Heart left ventricle (tissue), 16 donors: ENCODE data around the gene KRTAP5-6. TPM values are rescaled to one million over a fixed set of nuclear protein-coding genes. Genes with fewer than 3 reads are reported as not detected.

Experiments used
- ATAC-seq, 4 donors: fragments of 200-7000 bp; cut with Tn5 transposase; one replicate each; pipeline ENCODE4 v1.9.1; 2020 to 2022; ENCODE audit warnings: moderate library complexity in 4 of 4, mild to moderate bottlenecking in 3 of 4, moderate number of reproducible peaks in 1 of 4
- DNase-seq, 5 donors: peaks; one replicate each; pipeline ENCODE4 v3.0.0-alpha.2; 2020
- H3K27ac ChIP-seq, 12 donors: fragments of 200-600 bp; sonication (generic) in 4 of 12; one replicate each; pipeline versions ENCODE4 v1.5.0 to v1.8.0; 2016 to 2022; ENCODE audit warnings: mild to moderate bottlenecking in 2 of 12
- H3K27me3 ChIP-seq, 9 donors: fragments of 200-600 bp; sonication (generic) in 2 of 9; one replicate each; pipeline versions ENCODE4 v1.5.1 to v1.8.0; 2016 to 2022; ENCODE audit warnings: mild to moderate bottlenecking in 3 of 9
- H3K36me3 ChIP-seq, 9 donors: fragments of 200-600 bp; sonication (generic) in 2 of 9; one replicate each; pipeline versions ENCODE4 v1.5.0 to v1.8.0; 2018 to 2022; ENCODE audit warnings: mild to moderate bottlenecking in 2 of 9
- H3K4me1 ChIP-seq, 12 donors: fragments of 200-600 bp; sonication (generic) in 4 of 12; one replicate each; pipeline versions ENCODE4 v1.5.0 to v1.8.0; 2016 to 2022; ENCODE audit warnings: mild to moderate bottlenecking in 3 of 12
- H3K4me3 ChIP-seq, 12 donors: fragments of 200-600 bp; sonication (generic) in 4 of 12; one replicate each; pipeline versions ENCODE4 v1.5.0 to v1.8.0; 2017 to 2022; ENCODE audit warnings: mild to moderate bottlenecking in 9 of 12, moderate library complexity in 4 of 12
- H3K9me3 ChIP-seq, 12 donors: fragments of 200-600 bp; sonication (generic) in 4 of 12; one replicate each; pipeline versions ENCODE4 v1.5.0 to v1.8.0; 2016 to 2022; ENCODE audit warnings: mild to moderate bottlenecking in 1 of 12
- POLR2A ChIP-seq, 2 donors: fragments of 450-650 bp; IDR thresholded peaks; one replicate each; pipeline ENCODE4 v1.6.1; 2017; ENCODE audit warnings: antibody characterized with exemption in 2 of 2, mild to moderate bottlenecking in 2 of 2, moderate library complexity in 2 of 2
- WGBS, 4 donors: extraction: QIAGEN DNeasy Blood & Tissue Kit in 2 of 4; methylation state at CpG; one replicate each; pipeline versions ENCODE4 v1.1.5 to v1.1.7; 2013 to 2018; 5-methylcytosine and 5-hydroxymethylcytosine counted together
- intact Hi-C, 10 donors: fragments of 100-400 bp; cut with DNase I; formaldehyde crosslinking; loops; one replicate each; pipeline versions ENCODE4 v1.11.1 to v1.14.2; 2022
- polyA plus RNA-seq, 2 donors: library from polyadenylated mRNA; stranded (reverse); fragments of 200-250 nt; gene quantifications; one replicate each; pipeline ENCODE4 v1.2.3, GENCODE V29; 2013
- total RNA-seq, 9 donors: library from RNA; depleted of rRNA in 2 of 9; stranded (reverse); fragments of >200 nt in 2 of 9; fragmentation: NEBNext Ultra II Directional in 3 of 9; extraction: Animal tissue kit (Norgen Biotek cat#: 25700) in 3 of 9; gene quantifications; one replicate each; pipeline versions ENCODE4 v1.1.0 to v1.2.4, GENCODE V29; 2016 to 2023
- TF ChIP-seq, protein P1 (sequence below), 12 donors: fragments of 200-600 bp; sonication (generic) in 4 of 12; IDR thresholded peaks; one replicate each; pipeline versions ENCODE4 v1.5.0 to v1.8.0; 2018 to 2022; ENCODE audit warnings: antibody characterized with exemption in 12 of 12, mild to moderate bottlenecking in 5 of 12
- donor health status: ischemic (EF 13 %, LVEDD 7.1; RV severe dilation, severe dysfunction).
- donor health status: healthy with polysubstance abuse.
- donor health status: DM: no; HTN: yes; CAD: no.
- donor health status: DM: no; HTN: no; CAD: no.
- donor health status: ischemic (EF 25% LVEDD 6.9; RV normal size, moderate dysfunction).
- donor health status: ischemic (EF 25% LVEDD 5.7; RV mildly dilated, moderate dysfunction).
- donor health status: healthy.
- donor health status: DM: yes; HTN: yes; CAD: no.
- donor health status: ischemic (EF 35%, LVEDD 5.7; RV mildly dilated, moderate dysfunction).
- donor health status: nonischemic (EF 11% LVEDD 7.7; RV severe dilation, severe dysfunction).
- donor health status: DM: yes; HTN: yes; CAD: no.
- donor health status: PGD.
- donor health status: ischemic (EF 29% LVEDD 5.4; RV normal size, mild dysfunction).
- donor health status: nonischemic (EF 23%, LVEDD 6.1; RV moderate dilation, normal function).

KRTAP5-6 gene
- total and polyA plus RNA-seq, 11 donors, result not detected

DNA sequence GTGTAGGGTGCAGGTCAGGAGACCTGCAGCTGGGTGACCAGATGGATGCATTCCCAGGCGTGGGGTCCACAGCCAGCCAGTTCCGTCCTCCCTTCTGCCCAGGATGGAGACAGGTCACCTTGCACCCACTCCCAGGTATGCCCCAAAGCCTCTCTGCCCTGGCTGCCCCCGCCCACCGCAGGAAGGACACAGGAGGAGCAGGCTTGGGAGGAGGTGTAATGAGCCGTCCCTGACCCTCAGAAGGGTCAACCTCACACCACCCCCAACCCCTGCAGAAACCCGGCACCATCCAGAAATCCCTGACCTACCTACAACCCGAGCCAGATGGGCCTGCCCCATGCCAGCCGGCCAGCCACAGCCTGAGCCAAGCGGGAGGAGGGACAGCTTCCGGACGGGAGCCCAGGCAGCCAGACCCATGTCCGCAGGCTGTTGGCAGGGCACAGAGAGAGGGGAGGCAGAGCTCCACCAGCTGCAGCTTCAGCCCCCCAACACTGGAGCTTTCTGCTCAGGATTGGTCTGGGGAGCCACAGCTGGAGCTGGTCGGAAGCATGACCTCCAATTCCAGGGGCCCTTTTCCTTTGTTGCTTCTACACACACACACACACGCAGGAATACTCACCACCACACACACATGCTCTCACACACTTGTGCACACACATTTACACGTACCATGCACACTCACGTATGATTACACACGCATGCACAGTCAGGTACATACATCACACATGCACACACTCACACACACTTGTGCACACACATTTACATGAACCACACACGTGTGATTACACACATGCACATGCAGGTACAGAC is 48.1 kb downstream of the KRTAP5-6 start:
- Histone ChIP-seq H3K4me3 (no peak overlapping the region), H3K9me3 (no peaks in the 10 kb centered on the region), H3K36me3 (no peaks in the 10 kb centered on the region), H3K4me1 (peaks cover 0 to 33% (median 13%) of the 10 kb centered on the region in 12 donors), H3K27me3 (peaks cover 0 to 17% (median 3%) of the 10 kb centered on the region in 9 donors), H3K27ac (no peak overlapping the region)
- 69 to 79% (median 76%) methylated on average over 12 to 18 of the region's 18 CpGs for WGBS, 4 donors
- intact Hi-C loops, result no loop called here
- DNase-seq (no peak), ATAC-seq (peak in 2 of 4 donors; percentile 8 to 40)
- TF ChIP-seq, protein P1, sequence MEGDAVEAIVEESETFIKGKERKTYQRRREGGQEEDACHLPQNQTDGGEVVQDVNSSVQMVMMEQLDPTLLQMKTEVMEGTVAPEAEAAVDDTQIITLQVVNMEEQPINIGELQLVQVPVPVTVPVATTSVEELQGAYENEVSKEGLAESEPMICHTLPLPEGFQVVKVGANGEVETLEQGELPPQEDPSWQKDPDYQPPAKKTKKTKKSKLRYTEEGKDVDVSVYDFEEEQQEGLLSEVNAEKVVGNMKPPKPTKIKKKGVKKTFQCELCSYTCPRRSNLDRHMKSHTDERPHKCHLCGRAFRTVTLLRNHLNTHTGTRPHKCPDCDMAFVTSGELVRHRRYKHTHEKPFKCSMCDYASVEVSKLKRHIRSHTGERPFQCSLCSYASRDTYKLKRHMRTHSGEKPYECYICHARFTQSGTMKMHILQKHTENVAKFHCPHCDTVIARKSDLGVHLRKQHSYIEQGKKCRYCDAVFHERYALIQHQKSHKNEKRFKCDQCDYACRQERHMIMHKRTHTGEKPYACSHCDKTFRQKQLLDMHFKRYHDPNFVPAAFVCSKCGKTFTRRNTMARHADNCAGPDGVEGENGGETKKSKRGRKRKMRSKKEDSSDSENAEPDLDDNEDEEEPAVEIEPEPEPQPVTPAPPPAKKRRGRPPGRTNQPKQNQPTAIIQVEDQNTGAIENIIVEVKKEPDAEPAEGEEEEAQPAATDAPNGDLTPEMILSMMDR (IDR thresholded peaks at IDR 0.05), result no peak
- no peak for TF ChIP-seq POLR2A (IDR thresholded peaks at IDR 0.05)

DNA sequence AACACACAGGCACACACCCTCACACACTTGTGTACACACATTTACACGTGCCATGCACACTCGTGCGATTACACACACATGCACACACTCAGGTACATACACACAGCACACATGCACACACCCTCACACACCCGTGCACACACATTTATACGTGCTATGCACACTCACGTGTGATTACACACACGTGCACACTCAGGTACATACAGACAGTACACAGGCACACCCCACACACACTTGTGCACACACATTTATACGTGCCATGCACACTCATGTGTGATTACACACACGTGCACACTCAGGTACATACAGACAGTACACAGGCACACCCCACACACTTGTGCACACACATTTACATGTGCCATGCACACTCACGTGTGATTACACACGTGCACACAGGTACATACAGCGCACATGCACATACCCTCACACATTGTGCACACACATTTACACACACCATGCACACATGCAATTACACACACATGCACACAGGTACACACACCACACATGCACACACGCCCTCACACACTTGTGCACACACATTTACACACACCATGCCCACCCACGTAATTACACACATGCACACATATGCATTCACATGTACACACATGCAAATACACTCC is 48.8 kb downstream of the KRTAP5-6 start:
- no peak for ATAC-seq
- no peak overlapping the region for H3K4me3 ChIP-seq
- intact Hi-C loops, result no loop called here
- no peaks in the 10 kb centered on the region for H3K36me3 ChIP-seq
- H3K27ac ChIP-seq, result no peak overlapping the region
- no peak for TF ChIP-seq POLR2A (IDR thresholded peaks at IDR 0.05)
- TF ChIP-seq, protein P1 (IDR thresholded peaks at IDR 0.05), result no peak
- no peak for DNase-seq
- H3K9me3 ChIP-seq, result no peaks in the 10 kb centered on the region
- 90 to 94% (median 92%) methylated on average over 14 of the region's 14 CpGs for WGBS, 4 donors
- peaks cover 0 to 40% (median 20%) of the 10 kb centered on the region in 12 donors for H3K4me1 ChIP-seq
- H3K27me3 ChIP-seq, result peaks cover 0 to 13% (median 3%) of the 10 kb centered on the region in 9 donors

DNA sequence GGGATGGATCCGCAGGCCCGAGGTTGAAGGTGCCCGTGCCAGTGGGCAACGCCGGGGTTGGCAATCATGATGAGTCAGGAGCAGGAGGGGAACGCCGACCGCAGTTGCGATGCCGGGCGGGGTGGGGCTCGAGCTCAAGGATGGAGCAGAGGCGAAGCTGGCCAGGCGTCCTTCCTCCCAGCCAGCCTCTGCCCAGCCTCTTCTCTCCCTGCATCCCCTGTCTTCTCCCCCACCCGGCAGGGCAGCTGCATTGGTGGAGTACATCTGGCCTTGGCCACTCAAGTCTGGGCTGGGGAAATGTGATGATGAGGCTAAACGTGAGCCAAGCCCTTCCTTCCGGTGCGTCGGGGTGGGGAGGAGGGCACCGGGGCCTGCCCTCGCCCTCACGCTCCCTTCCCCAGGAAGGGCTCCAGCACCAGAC is 49.5 kb downstream of the KRTAP5-6 start:
- Histone ChIP-seq H3K9me3 (no peaks in the 10 kb centered on the region), H3K27ac (no peak overlapping the region), H3K36me3 (no peaks in the 10 kb centered on the region), H3K4me1 (peaks cover 0 to 47% (median 26%) of the 10 kb centered on the region in 12 donors), H3K4me3 (no peak overlapping the region), H3K27me3 (peaks cover 0 to 13% (median 3%) of the 10 kb centered on the region in 9 donors)
- WGBS, 4 donors, result 81 to 94% (median 86%) methylated on average over 12 to 22 of the region's 22 CpGs
- intact Hi-C loops, result no loop called here
- no peak for DNase-seq
- TF ChIP-seq POLR2A (IDR thresholded peaks at IDR 0.05), result no peak
- ATAC-seq, result peak in 1 of 4 donors; percentile 1

DNA sequence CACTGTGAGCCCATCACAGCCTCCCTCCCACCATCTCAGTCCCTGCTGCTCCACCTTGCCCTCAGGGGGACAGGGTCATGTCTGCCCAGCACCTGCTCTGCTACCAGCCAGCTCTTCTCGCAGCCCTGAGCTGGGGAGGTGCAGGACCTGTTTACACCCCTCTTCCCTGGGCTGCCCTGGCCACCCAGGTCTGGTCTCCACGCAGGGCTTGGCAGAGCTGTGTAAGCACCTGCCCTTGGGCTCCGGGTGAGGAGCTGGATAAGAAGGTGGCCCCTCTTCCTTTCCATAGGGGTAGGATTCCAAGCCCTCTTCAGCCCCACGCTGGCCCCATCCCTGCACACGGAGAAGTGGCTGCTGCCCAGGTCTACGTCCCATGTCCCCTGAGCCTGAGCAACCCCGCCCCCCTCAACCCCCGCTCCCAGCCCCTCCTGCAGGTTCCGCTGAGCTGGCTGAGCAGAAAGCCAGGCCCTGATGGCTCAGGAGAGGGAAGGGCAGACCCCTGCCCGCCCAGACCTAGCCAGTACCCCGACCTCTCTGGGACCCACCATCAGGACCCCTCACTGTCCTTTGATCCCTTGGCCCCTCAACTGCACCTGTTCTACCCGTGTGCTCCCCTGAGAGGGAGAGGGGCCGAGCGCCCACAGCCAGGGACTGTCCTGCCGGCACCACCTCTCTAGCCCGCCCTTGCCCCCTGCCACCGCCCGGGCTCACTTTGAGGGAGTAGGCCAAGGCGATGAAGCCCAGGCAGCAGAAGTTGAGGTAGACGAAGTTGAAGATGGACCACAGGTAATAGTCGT is 50.2 kb downstream of the KRTAP5-6 start:
- TF ChIP-seq POLR2A (IDR thresholded peaks at IDR 0.05), result no peak
- TF ChIP-seq, protein P1 (IDR thresholded peaks at IDR 0.05), result no peak
- intact Hi-C loops, result no loop called here
- Histone ChIP-seq H3K4me1 (peaks cover 3 to 53% (median 31%) of the 10 kb centered on the region in 12 donors), H3K9me3 (no peaks in the 10 kb centered on the region), H3K27ac (no peak overlapping the region), H3K27me3 (peaks cover 0 to 13% (median 3%) of the 10 kb centered on the region in 9 donors), H3K36me3 (peaks cover 0 to 3% (median 0%) of the 10 kb centered on the region in 9 donors), H3K4me3 (no peak overlapping the region)
- 89 to 91% (median 90%) methylated on average over 16 to 21 of the region's 21 CpGs for WGBS, 4 donors
- no peak for ATAC-seq
- DNase-seq, result no peak

Other genes with a start within 250 kb of the KRTAP5-6 start
- 10 to 100 TPM; 35.5 to 53.7 (median 44.7) TPM for gene MOB2, start 210.4 kb upstream of the KRTAP5-6 start, total RNA-seq
- gene MOB2, start 210.4 kb upstream of the KRTAP5-6 start, polyA plus RNA-seq, result 10 to 100 TPM; 27.4 to 61.1 TPM
- gene DUSP8, start 124.9 kb upstream of the KRTAP5-6 start, total RNA-seq, result 10 to 100 TPM in 8 of 9 donors, 1 to 10 TPM in 1; 9.8 to 29.9 (median 17.1) TPM
- 10 to 100 TPM; 10.9 to 12.8 TPM for gene DUSP8, start 124.9 kb upstream of the KRTAP5-6 start, polyA plus RNA-seq
- not detected for gene KRTAP5-1, start 111.9 kb upstream of the KRTAP5-6 start, total RNA-seq
- gene KRTAP5-1, start 111.9 kb upstream of the KRTAP5-6 start, polyA plus RNA-seq, result not detected
- not detected for gene KRTAP5-2, start 98.9 kb upstream of the KRTAP5-6 start, total RNA-seq
- gene KRTAP5-2, start 98.9 kb upstream of the KRTAP5-6 start, polyA plus RNA-seq, result not detected
- gene KRTAP5-3, start 88.7 kb upstream of the KRTAP5-6 start, total RNA-seq, result not detected
- not detected for gene KRTAP5-3, start 88.7 kb upstream of the KRTAP5-6 start, polyA plus RNA-seq
- gene KRTAP5-4, start 75.1 kb upstream of the KRTAP5-6 start, total RNA-seq, result not detected
- gene KRTAP5-4, start 75.1 kb upstream of the KRTAP5-6 start, polyA plus RNA-seq, result not detected
- not detected for gene KRTAP5-5, start 67.4 kb upstream of the KRTAP5-6 start, total RNA-seq
- gene KRTAP5-5, start 67.4 kb upstream of the KRTAP5-6 start, polyA plus RNA-seq, result not detected
- 1 to 10 TPM in 1 of 9 donors, under 1 TPM in 8; 0.23 to 3.6 (median 0.56) TPM for gene IFITM10, start 53.4 kb downstream of the KRTAP5-6 start, total RNA-seq
- under 1 TPM; 0.12 to 0.19 TPM for gene IFITM10, start 53.4 kb downstream of the KRTAP5-6 start, polyA plus RNA-seq
- gene CTSD, start 66.7 kb downstream of the KRTAP5-6 start, total RNA-seq, result 1,000 to 10,000 TPM in 3 of 9 donors, 100 to 1,000 TPM in 6; 580 to 1,779 (median 722) TPM
- gene CTSD, start 66.7 kb downstream of the KRTAP5-6 start, polyA plus RNA-seq, result 1,000 to 10,000 TPM in 1 of 2 donors, 100 to 1,000 TPM in 1; 420 to 1,089 TPM
- not detected for gene SYT8, start 137.8 kb downstream of the KRTAP5-6 start, total RNA-seq
- under 1 TPM in 1 of 2 donors, not detected in 1; 0.08 TPM for gene SYT8, start 137.8 kb downstream of the KRTAP5-6 start, polyA plus RNA-seq
- 1 to 10 TPM in 1 of 9 donors, under 1 TPM in 1, not detected in 7; 0.72 to 3.3 TPM for gene TNNI2, start 141.8 kb downstream of the KRTAP5-6 start, total RNA-seq
- under 1 TPM in 1 of 2 donors, not detected in 1; 0.22 TPM for gene TNNI2, start 141.8 kb downstream of the KRTAP5-6 start, polyA plus RNA-seq
- 10 to 100 TPM; 11.4 to 86.8 (median 16.4) TPM for gene LSP1, start 155.9 kb downstream of the KRTAP5-6 start, total RNA-seq
- 10 to 100 TPM; 10.0 to 20.6 TPM for gene LSP1, start 155.9 kb downstream of the KRTAP5-6 start, polyA plus RNA-seq
- 1 to 10 TPM in 8 of 9 donors, under 1 TPM in 1; 0.81 to 5.1 (median 2.4) TPM for gene PRR33, start 194.7 kb downstream of the KRTAP5-6 start, total RNA-seq
- gene PRR33, start 194.7 kb downstream of the KRTAP5-6 start, polyA plus RNA-seq, result 1 to 10 TPM in 1 of 2 donors, under 1 TPM in 1; 0.08 to 4.6 TPM
- gene TNNT3, start 222.5 kb downstream of the KRTAP5-6 start, total RNA-seq, result 10 to 100 TPM; 17.1 to 84.5 (median 49.0) TPM
- gene TNNT3, start 222.5 kb downstream of the KRTAP5-6 start, polyA plus RNA-seq, result 10 to 100 TPM; 40.8 to 45.5 TPM